GM10266 (cell line): Measurements from ENCODE around the gene OR2A12.
"Not testable (repeated sequence)": the region's sequence is repeated elsewhere in the genome, so short reads cannot be mapped to it uniquely, and the experiment has no call there.

Experiments used
- DNase-seq: peaks from one replicate; pipeline ENCODE4 v3.0.0; 2012; ENCODE audit errors: extremely low spot score
- CTCF ChIP-seq: IDR thresholded peaks from 2 replicates; pipeline ENCODE4 v1.5.1; 2012; ENCODE audit warnings: mild to moderate bottlenecking, low read depth; ENCODE audit not compliant: control insufficient read depth, insufficient read depth; ENCODE audit errors: missing control alignments

OR2A12 gene

GRCh38 chr7:144085978-144086377 is at the start of gene OR2A12:
OR2A12 (plus strand) TSS chr7:144086278; CDS start chr7:144095108, 8,830 bp downstream.
- no peak for DNase-seq
- no peak for TF ChIP-seq CTCF

DNA sequence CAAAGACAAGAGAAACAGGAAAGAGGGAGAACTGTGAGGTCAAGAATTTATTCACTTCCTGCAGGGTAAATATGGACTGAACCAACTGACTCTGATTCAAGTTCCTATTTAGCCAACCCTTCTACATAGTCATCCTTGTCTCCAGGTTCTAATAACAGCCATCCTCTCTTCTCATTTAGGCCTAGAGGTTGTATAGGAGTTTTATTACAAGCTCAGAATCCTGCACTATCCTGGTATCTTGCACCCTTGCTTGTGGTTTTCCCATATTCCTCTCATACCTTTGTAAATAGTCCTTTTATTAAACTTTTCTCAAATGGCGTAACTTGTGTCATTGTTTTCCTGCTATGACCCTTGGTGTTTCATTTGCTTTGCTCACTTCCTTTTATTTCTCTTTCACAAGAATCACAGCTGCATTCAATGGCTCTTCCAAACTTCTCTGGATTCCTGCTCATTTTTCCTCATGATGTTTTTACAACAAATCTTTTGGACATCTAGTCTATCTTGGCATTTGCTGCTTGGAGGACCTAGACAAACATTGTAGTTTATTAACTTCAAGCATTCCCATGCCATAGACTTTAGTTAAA is 49.7 kb upstream of the OR2A12 start:
- no peak for DNase-seq

DNA sequence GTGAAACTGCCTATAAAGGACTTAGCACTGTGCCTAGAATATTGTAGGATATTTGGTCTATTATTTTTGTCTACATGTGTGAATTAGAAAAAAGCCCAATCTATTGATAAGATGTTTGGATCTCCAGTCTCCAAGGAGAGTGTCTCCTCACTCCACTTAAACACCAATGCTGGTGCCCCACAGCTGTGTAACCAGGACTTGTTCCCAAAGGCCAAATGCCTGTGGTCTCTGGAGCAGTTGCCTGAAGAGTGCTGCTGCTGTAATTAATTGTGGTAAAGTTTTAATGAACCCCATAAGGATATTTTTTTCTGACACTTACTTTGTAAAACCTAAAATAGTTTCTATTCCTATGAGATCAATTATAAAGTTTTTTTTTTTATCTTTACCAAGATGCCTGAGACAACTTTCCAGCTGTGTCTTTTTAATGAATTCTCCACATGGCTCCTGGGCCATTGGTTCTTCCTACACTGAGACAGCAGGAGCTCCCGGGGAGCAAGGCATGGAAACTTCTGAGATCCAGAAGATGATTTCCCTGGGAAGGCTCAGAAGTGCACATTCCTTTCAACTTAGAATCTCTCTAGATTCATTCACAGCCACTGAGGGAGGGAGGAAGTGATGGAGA is 48.6 kb upstream of the OR2A12 start:
- DNase-seq = no peak
- no peak for TF ChIP-seq CTCF

More for the DNA sequence above, 49.7 kb upstream of the OR2A12 start:
- no peak for TF ChIP-seq CTCF

GRCh38 chr7:144038887-144039286 is 47.2 kb upstream of the OR2A12 start:
- no peak for DNase-seq

DNA sequence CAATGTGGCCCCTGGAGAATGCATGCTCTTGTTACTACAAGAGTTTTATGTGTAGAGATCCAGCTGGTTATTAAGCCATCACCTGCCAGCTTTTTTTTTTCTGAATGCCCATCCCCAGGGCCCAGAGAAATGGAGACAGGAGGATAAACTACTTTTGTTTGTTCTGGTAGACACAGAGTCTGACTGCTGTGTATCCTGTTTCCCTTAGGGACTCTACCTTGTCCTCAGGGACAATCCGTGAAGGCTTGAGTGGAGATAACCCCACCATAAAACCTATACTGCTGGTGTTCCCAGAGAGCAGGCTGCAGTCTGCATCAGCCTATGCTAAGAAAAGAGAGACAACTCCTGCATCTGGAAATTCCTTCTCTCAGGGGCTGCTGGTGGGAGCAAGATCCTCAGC is 37.4 kb upstream of the OR2A12 start, which contains the start of gene OR2A5:
Gene OR2A5, plus strand, starts transcription at position 301 of the 400 bp plus-strand sequence. CDS start 1,454 bp downstream, outside the sequence.
- no peak for DNase-seq

More at GRCh38 chr7:144038887-144039286, 47.2 kb upstream of the OR2A12 start:
- no peak for TF ChIP-seq CTCF

GRCh38 chr7:144049491-144049890 is 36.6 kb upstream of the OR2A12 start:
- TF ChIP-seq CTCF = no peak
- DNase-seq = no peak

More for the DNA sequence above, 37.4 kb upstream of the OR2A12 start, which contains the start of gene OR2A5:
- no peak for TF ChIP-seq CTCF

- no peak for DNase-seq
- no peak for TF ChIP-seq CTCF
Measured at GRCh38 chr7:144050093-144050492, 36.0 kb upstream of the OR2A12 start.

DNA sequence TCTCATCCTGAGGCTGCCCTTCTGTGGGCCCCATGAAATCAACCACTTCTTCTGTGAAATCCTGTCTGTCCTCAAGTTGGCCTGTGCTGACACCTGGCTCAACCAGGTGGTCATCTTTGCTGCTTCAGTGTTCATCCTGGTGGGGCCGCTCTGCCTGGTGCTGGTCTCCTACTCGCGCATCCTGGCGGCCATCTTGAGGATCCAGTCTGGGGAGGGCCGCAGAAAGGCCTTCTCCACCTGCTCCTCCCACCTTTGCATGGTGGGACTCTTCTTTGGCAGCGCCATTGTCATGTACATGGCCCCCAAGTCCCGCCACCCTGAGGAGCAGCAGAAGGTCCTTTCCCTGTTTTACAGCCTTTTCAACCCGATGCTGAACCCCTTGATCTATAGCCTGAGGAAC is 35.2 kb upstream of the OR2A12 start:
- not testable (repeated sequence) for DNase-seq
